ENCODE results near the gene TEPSIN. TPM values are rescaled to one million over a fixed set of nuclear protein-coding genes. Genes with fewer than 3 reads are reported as not detected.

Gene TEPSIN
- total and polyA plus RNA-seq, 2 donors (not counting 3 experiments of a cell fraction or from before 2014, with no cell fraction given): 41.6 to 45.3 TPM

DNA sequence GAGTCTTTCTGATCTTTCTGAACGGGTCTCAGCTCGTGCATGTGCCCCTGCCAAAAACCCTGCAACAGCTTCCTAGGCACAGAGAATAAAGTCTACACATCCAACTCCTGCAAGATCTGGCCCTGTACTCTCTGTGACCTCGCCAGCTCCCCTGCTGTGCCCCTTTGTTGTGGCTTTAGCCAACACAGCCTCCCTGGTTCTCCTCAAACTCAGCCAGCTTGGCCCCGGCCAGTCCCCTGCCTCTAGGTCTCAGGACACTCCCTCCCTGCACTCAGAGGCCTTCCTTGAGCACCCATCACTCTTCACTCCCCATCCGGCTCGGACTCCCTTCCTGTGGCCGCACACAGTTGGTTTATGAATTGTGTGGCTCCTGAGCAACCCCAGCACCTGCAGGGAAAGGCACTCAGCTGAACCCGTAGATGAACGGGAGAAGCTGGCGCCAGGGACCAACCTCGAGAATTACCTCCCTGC, 17.4 kb downstream of the TEPSIN start:
- POLR2A ChIA-PET: no interaction called here

More for the DNA sequence above, 17.4 kb downstream of the TEPSIN start:
- Histone ChIP-seq H3K27ac (ENCODE audit: insufficient read depth, low read depth, low read length) (no peak overlapping the region), H3K79me2 (ENCODE audit: control insufficient read depth, insufficient read depth, low read length) (peaks cover 5% of the 10 kb centered on the region), H3K9ac (replicated peaks; ENCODE audit: extremely low read depth, insufficient read depth, low read length) (no peak overlapping the region), H3K4me3 (replicated peaks in 1 of 3; ENCODE audit: insufficient read depth in 1 of 3, low read depth in 1 of 3, low read length in 3 of 3) (no peak overlapping the region), H2AFZ (ENCODE audit: low read depth, low read length) (no peak overlapping the region), H3K36me3 (ENCODE audit: control insufficient read depth in 2 of 2, extremely low read depth in 1 of 2, insufficient read depth in 2 of 2, low read length in 2 of 2) (no peaks in the 10 kb centered on the region), H3K9me3 (replicated peaks; ENCODE audit: control insufficient read depth, insufficient read depth, low read length) (no peaks in the 10 kb centered on the region), H3K4me1 (ENCODE audit: control insufficient read depth, extremely low read depth, insufficient read depth, low read length) (peaks cover 14% of the 10 kb centered on the region), H3K4me2 (ENCODE audit: insufficient read depth, low read length) (no peak overlapping the region), H4K20me1 (replicated peaks; ENCODE audit: control insufficient read depth, extremely low read depth, insufficient read depth, low read length) (no peaks in the 10 kb centered on the region), H3K27me3 (ENCODE audit: control insufficient read depth in 2 of 2, insufficient read depth in 2 of 2, low read length in 2 of 2) (no peaks in the 10 kb centered on the region), H3K9me1 (replicated peaks; ENCODE audit: control insufficient read depth, extremely low read depth, insufficient read depth, low read length) (no peaks in the 10 kb centered on the region)
- DNase-seq (ENCODE audit: low read depth, low spot score): no peak
- CTCF ChIA-PET: no interaction called here
- intact Hi-C loops (cut with micrococcal nuclease) (loop anchor here (5.0 kb wide), 1 partner anchor 189 kb away; no protein-coding TSS in a partner anchor), dilution Hi-C loops (cut with MboI; ENCODE audit: extremely low pct_ligation_motif_present, low sequenced_read_pairs) (no loop called here)
- FAIRE-seq: no peak
- no peak for TF ChIP-seq JUN (IDR thresholded peaks at IDR 0.05; ENCODE audit: borderline replicate concordance, insufficient read depth, insufficient read length, low read depth)
- TF ChIP-seq POLR2A (IDR thresholded peaks at IDR 0.05; ENCODE audit: low read depth, low read length): no peak
- no peak for TF ChIP-seq FOS (IDR thresholded peaks at IDR 0.05; ENCODE audit: borderline replicate concordance, insufficient read depth, low read length)
- TF ChIP-seq EZH2 (IDR thresholded peaks at IDR 0.05; ENCODE audit: borderline replicate concordance, low read depth, low read length, severe bottlenecking): no peak
- TF ChIP-seq MYC (IDR thresholded peaks at IDR 0.05; ENCODE audit: low read depth, low read length): no peak
- TF ChIP-seq, protein P1, sequence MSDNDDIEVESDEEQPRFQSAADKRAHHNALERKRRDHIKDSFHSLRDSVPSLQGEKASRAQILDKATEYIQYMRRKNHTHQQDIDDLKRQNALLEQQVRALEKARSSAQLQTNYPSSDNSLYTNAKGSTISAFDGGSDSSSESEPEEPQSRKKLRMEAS (IDR thresholded peaks at IDR 0.05; ENCODE audit: insufficient read depth, insufficient read length): no peak
- no peak for TF ChIP-seq GATA2 (IDR thresholded peaks at IDR 0.05; ENCODE audit: insufficient read depth, insufficient read length, low read depth, low read length)
- TF ChIP-seq POLR2AphosphoS5 (IDR thresholded peaks at IDR 0.05; ENCODE audit: insufficient read depth, low read depth, low read length): no peak
- TF ChIP-seq, protein P2, sequence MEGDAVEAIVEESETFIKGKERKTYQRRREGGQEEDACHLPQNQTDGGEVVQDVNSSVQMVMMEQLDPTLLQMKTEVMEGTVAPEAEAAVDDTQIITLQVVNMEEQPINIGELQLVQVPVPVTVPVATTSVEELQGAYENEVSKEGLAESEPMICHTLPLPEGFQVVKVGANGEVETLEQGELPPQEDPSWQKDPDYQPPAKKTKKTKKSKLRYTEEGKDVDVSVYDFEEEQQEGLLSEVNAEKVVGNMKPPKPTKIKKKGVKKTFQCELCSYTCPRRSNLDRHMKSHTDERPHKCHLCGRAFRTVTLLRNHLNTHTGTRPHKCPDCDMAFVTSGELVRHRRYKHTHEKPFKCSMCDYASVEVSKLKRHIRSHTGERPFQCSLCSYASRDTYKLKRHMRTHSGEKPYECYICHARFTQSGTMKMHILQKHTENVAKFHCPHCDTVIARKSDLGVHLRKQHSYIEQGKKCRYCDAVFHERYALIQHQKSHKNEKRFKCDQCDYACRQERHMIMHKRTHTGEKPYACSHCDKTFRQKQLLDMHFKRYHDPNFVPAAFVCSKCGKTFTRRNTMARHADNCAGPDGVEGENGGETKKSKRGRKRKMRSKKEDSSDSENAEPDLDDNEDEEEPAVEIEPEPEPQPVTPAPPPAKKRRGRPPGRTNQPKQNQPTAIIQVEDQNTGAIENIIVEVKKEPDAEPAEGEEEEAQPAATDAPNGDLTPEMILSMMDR (IDR thresholded peaks at IDR 0.05; ENCODE audit: extremely low read depth in 1 of 2, insufficient read depth in 1 of 2, low read depth in 1 of 2, low read length in 2 of 2): no peak
- no TSS peak for BruUV-seq (replicated peaks)

All from endothelial cell of umbilical vein (primary cell).